RWPE2 (cell line): ENCODE data around the gene USB1.

Experiments used
- ATAC-seq: fragments of 200-7000 bp; cut with Tn5 transposase; 3 replicates; pipeline ENCODE4 v1.9.1; 2021; ENCODE audit warnings: low read depth
- DNase-seq: peaks from one replicate; pipeline ENCODE4 v3.0.0-alpha.2; 2020; ENCODE audit warnings: low spot score
- H3K27ac ChIP-seq: fragments of 450-650 bp; 2 replicates; pipeline ENCODE4 v1.5.1; 2017; ENCODE audit warnings: mild to moderate bottlenecking; ENCODE audit not compliant: poor library complexity, severe bottlenecking
- H3K27me3 ChIP-seq: fragments of 250-450 bp; sonication (Bioruptor Pico); 2 replicates; pipeline ENCODE4 v1.5.1; 2021; ENCODE audit warnings: mild to moderate bottlenecking, moderate library complexity; ENCODE audit not compliant: insufficient read depth, poor library complexity, severe bottlenecking
- H3K36me3 ChIP-seq: fragments of 250-450 bp; sonication (Bioruptor Pico); 2 replicates; pipeline ENCODE4 v1.5.1; 2020; ENCODE audit warnings: low read depth, mild to moderate bottlenecking, moderate library complexity
- H3K4me1 ChIP-seq: fragments of 250-450 bp; sonication (Bioruptor Pico); 2 replicates; pipeline ENCODE4 v1.5.1; 2021; ENCODE audit warnings: mild to moderate bottlenecking, moderate library complexity; ENCODE audit not compliant: insufficient read depth, poor library complexity, severe bottlenecking
- H3K4me3 ChIP-seq: fragments of 250-450 bp; sonication (Bioruptor Pico); 2 replicates; pipeline ENCODE4 v1.5.1; 2021; ENCODE audit warnings: mild to moderate bottlenecking, moderate library complexity; ENCODE audit not compliant: severe bottlenecking
- H3K9me3 ChIP-seq: fragments of 250-450 bp; sonication (Bioruptor Pico); 2 replicates; pipeline ENCODE4 v1.5.1; 2021; ENCODE audit warnings: mild to moderate bottlenecking, moderate library complexity; ENCODE audit not compliant: severe bottlenecking
- TF ChIP-seq, protein P1 (sequence below): fragments of 450-650 bp; IDR thresholded peaks from one replicate; pipeline ENCODE4 v1.5.1; 2017; ENCODE audit warnings: mild to moderate bottlenecking, moderate library complexity; ENCODE audit not compliant: poor library complexity, severe bottlenecking

Gene USB1

GRCh38 chr16:58034774-58035173 is 33.6 kb downstream of the USB1 start:
- TF ChIP-seq, protein P1, sequence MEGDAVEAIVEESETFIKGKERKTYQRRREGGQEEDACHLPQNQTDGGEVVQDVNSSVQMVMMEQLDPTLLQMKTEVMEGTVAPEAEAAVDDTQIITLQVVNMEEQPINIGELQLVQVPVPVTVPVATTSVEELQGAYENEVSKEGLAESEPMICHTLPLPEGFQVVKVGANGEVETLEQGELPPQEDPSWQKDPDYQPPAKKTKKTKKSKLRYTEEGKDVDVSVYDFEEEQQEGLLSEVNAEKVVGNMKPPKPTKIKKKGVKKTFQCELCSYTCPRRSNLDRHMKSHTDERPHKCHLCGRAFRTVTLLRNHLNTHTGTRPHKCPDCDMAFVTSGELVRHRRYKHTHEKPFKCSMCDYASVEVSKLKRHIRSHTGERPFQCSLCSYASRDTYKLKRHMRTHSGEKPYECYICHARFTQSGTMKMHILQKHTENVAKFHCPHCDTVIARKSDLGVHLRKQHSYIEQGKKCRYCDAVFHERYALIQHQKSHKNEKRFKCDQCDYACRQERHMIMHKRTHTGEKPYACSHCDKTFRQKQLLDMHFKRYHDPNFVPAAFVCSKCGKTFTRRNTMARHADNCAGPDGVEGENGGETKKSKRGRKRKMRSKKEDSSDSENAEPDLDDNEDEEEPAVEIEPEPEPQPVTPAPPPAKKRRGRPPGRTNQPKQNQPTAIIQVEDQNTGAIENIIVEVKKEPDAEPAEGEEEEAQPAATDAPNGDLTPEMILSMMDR, result no peak
- Histone ChIP-seq H3K36me3 (no peaks in the 10 kb centered on the region), H3K27me3 (no peaks in the 10 kb centered on the region), H3K4me1 (no peaks in the 10 kb centered on the region), H3K4me3 (no peak overlapping the region), H3K9me3 (no peaks in the 10 kb centered on the region), H3K27ac (no peak overlapping the region)
- DNase-seq (no peak), ATAC-seq (no peak)

- no peaks in the 10 kb centered on the region for H3K9me3 ChIP-seq
- H3K4me3 ChIP-seq, result no peak overlapping the region
- TF ChIP-seq, protein P1, result no peak
- H3K27me3 ChIP-seq, result no peaks in the 10 kb centered on the region
- DNase-seq (no peak), ATAC-seq (no peak)
- no peaks in the 10 kb centered on the region for H3K4me1 ChIP-seq
- H3K36me3 ChIP-seq, result no peaks in the 10 kb centered on the region
- H3K27ac ChIP-seq, result no peak overlapping the region
These were observed 34.4 kb downstream of the USB1 start for GRCh38 chr16:58035356-58036170.

GRCh38 chr16:58036943-58037342 is 35.7 kb downstream of the USB1 start:
- TF ChIP-seq, protein P1, result no peak
- DNase-seq, result no peak
- Histone ChIP-seq H3K27ac (no peak overlapping the region), H3K9me3 (no peaks in the 10 kb centered on the region), H3K4me3 (no peak overlapping the region), H3K36me3 (no peaks in the 10 kb centered on the region), H3K27me3 (no peaks in the 10 kb centered on the region), H3K4me1 (no peaks in the 10 kb centered on the region)
- ATAC-seq, result no peak

GRCh38 chr16:58037365-58038057 is 36.3 kb downstream of the USB1 start:
- no peaks in the 10 kb centered on the region for H3K9me3 ChIP-seq
- no peaks in the 10 kb centered on the region for H3K4me1 ChIP-seq
- TF ChIP-seq, protein P1, result no peak
- DNase-seq (no peak), ATAC-seq (no peak)
- H3K36me3 ChIP-seq, result no peaks in the 10 kb centered on the region
- H3K27me3 ChIP-seq, result no peaks in the 10 kb centered on the region
- no peak overlapping the region for H3K27ac ChIP-seq
- H3K4me3 ChIP-seq, result no peak overlapping the region
